Motor neuron (in vitro differentiated cells): ENCODE measurements around the gene ZNF716. TPM values are rescaled to one million over a fixed set of nuclear protein-coding genes. Genes with fewer than 3 reads are reported as not detected.

ENCODE experiments used
- ATAC-seq, 8 experiments: fragments of 200-7000 bp; cut with Tn5 transposase; replicated peaks in 6 of 8; 2 replicates each; pipeline ENCODE4 v1.8.0; 2021; ENCODE audit warnings: mild to moderate bottlenecking in 8 of 8, moderate library complexity in 8 of 8
- H3K27ac ChIP-seq, 2 donors: fragments of 250-450 bp; sonication (Bioruptor Pico); 2 replicates each; pipeline ENCODE4 v1.9.0; 2021; ENCODE audit warnings: antibody characterized with exemption in 2 of 2, mild to moderate bottlenecking in 2 of 2, moderate library complexity in 1 of 2
- H3K4me1 ChIP-seq, 2 donors: fragments of 250-450 bp; sonication (Bioruptor Pico); replicated peaks in 1 of 2; 2 replicates each; pipeline ENCODE4 v1.6.1; 2021; ENCODE audit warnings: antibody characterized with exemption in 2 of 2, mild to moderate bottlenecking in 2 of 2, moderate library complexity in 1 of 2
- H3K4me3 ChIP-seq, 5 donors: fragments of 250-450 bp; sonication (Bioruptor Pico); 2 replicates each; pipeline ENCODE4 v1.9.0; 2021; ENCODE audit warnings: antibody characterized with exemption in 5 of 5, mild to moderate bottlenecking in 5 of 5, moderate library complexity in 4 of 5
- WGBS, 10 experiments: fragments of 450-650 bp; shearing (Covaris generic); methylation state at CpG; one replicate each; pipeline ENCODE4 v1.0.0; 2022; 5-methylcytosine and 5-hydroxymethylcytosine counted together
- in situ Hi-C, 9 experiments: fragments of 400-800 bp; cut with MboI; loops; one replicate each; pipeline ENCODE4 v1.15.0; 2021; ENCODE audit warnings: low sequenced_read_pairs in 9 of 9, low pct_unique_long_range_greater_than_20kb in 2 of 9; ENCODE audit not compliant: unreplicated experiment in 9 of 9
- total RNA-seq, 8 experiments: library from RNA; unstranded; fragments of 300-600 nt; gene quantifications; 2 replicates each; pipeline versions ENCODE4 v1.2.3 to v1.2.4, GENCODE V29; 2022

ZNF716 gene
- total RNA-seq, 8 experiments from 2014 or later: 0.09 TPM; not detected in 6

DNA sequence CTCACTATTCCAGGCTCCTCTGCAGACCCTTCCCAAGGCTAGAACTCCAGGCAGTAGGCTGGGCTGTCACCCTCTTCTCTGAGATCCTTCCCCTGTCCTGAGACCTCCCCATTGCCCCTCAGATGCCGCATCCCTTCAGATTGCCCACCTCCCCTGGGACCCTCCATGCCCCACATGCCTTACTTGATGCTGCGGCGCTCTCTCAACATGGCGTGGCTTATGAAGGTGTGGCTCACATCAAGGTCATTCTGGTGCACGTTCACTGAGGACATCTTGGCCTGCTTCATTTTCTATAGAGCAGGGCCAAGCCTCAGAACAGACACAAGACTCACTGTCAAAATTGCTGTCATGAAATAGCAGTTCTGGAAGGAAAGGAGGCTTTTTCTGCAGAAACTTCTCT is 34.7 kb upstream of the ZNF716 start:
- in situ Hi-C loops: no loop called here
- Histone ChIP-seq H3K4me3 (no peak overlapping the region), H3K27ac (no peak overlapping the region), H3K4me1 (no peaks in the 10 kb centered on the region)
- 0% methylated on average over 1 of the region's 5 CpGs; no CpG with 5 or more reads in 9 of the 10 experiments for WGBS, 10 experiments
- ATAC-seq: no peak

DNA sequence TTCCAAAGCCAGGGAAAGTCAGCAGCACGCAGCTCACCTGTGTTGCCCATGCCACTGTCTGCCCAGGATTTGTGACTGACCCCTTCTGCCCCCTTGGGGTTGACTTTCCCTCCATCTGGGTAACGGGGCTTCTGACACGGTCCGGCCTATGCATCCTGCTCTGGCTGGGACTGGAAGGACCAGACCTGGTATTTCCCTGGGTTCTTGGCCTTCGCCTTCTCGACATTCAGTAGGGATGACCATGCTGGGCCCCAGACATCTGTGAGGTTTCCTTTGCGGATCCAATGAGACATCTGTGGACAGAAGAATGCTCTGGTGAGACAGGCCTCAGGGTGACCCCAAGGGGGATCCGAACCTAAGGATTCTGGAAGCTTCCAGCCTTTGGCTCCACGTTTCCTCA is 34.2 kb upstream of the ZNF716 start:
- in situ Hi-C loops: no loop called here

DNA sequence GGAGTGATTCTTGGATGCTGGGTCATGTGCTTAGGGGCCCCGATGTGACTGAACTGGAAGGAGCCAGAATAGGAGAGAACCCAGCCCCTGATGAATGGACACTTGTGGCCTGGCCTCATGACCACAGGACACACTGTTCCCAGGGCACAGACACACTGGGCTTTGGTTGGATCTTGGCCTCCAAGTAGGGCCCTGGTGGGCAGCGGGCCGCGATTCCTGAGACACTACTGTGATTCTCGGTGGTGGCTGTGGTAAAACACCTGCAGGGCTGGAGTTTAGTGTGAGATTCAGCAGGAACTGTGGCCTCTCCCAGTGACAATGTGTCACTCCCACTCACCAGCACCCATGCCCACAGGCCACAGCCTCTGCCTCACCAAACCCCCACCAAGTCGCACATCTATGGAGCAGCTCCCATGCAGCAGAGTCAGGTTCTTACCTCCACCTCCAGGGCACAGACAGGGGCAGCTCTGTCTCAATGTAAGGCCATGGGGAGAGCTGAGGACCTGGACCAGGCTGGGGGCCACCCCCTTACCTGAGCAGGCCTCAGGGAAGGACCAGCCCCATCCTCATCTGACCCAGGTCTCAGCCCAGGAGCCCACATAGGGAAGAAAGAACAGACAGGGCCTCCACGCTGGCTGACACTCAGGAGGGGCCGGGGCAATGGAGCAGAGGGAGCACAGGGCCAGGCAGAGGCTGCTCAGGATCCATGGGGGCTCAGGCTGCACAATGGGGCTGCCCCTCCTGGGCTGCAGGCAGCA is 33.2 kb upstream of the ZNF716 start:
- WGBS, 10 experiments: 0% methylated on average over 1 of the region's 8 CpGs; no CpG with 5 or more reads in 9 of the 10 experiments
- in situ Hi-C loops: no loop called here
- Histone ChIP-seq H3K4me3 (no peak overlapping the region), H3K27ac (no peak overlapping the region), H3K4me1 (no peaks in the 10 kb centered on the region)
- no peak for ATAC-seq

More for the DNA sequence above, 34.2 kb upstream of the ZNF716 start:
- Histone ChIP-seq H3K27ac (no peak overlapping the region), H3K4me3 (no peak overlapping the region), H3K4me1 (no peaks in the 10 kb centered on the region)
- no peak for ATAC-seq
- 0 to 50% (median 0%) methylated on average over 1 to 2 of the region's 9 CpGs; no CpG with 5 or more reads in 7 of the 10 experiments for WGBS, 10 experiments

GRCh38 chr7:57417736-57418135 is 32.2 kb upstream of the ZNF716 start:
- Histone ChIP-seq H3K27ac (no peak overlapping the region), H3K4me1 (no peaks in the 10 kb centered on the region), H3K4me3 (no peak overlapping the region)
- in situ Hi-C loops: no loop called here
- no peak for ATAC-seq
- no CpG with 5 or more reads among the region's 3 CpGs for WGBS, 10 experiments

DNA sequence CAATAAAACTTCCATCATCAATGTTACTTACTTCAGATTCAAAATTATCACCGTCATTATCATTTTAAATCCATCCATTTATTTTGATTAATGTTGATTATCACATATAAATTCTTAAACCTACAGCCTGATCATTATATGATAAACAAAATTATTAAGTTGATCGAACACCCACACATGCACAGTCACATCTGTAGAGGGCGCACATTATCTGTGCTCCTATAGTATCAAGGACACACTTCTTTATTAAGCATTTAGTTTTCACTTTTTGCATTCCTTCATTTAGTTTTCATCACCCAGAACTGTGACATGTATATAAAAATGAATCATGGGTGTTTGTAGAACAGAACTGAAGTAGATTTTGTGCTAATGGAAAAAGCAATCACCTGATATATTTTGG is 26.2 kb upstream of the ZNF716 start:
- H3K27ac ChIP-seq: no peak overlapping the region
- no peak for ATAC-seq
- no peak overlapping the region for H3K4me3 ChIP-seq
- 0 to 65% (median 33%) methylated on average over 1 to 3 of the region's 3 CpGs; no CpG with 5 or more reads in 1 of the 10 experiments for WGBS, 10 experiments
- no peaks in the 10 kb centered on the region for H3K4me1 ChIP-seq
- in situ Hi-C loops: no loop called here

GRCh38 chr7:57424515-57425238 is 25.3 kb upstream of the ZNF716 start:
- 69 to 98% (median 85%) methylated on average over 5 to 18 of the region's 89 CpGs; no CpG with 5 or more reads in 6 of the 10 experiments for WGBS, 10 experiments
- Histone ChIP-seq H3K4me1 (no peaks in the 10 kb centered on the region), H3K27ac (no peak overlapping the region), H3K4me3 (no peak overlapping the region)
- no peak for ATAC-seq
- in situ Hi-C loops: no loop called here

GRCh38 chr7:57425239-57425944 is 24.6 kb upstream of the ZNF716 start:
- WGBS, 10 experiments: 40 to 100% (median 69%) methylated on average over 1 to 31 of the region's 39 CpGs; no CpG with 5 or more reads in 6 of the 10 experiments
- in situ Hi-C loops: no loop called here
- no peak overlapping the region for H3K4me3 ChIP-seq
- no peaks in the 10 kb centered on the region for H3K4me1 ChIP-seq
- no peak for ATAC-seq
- H3K27ac ChIP-seq: no peak overlapping the region

DNA sequence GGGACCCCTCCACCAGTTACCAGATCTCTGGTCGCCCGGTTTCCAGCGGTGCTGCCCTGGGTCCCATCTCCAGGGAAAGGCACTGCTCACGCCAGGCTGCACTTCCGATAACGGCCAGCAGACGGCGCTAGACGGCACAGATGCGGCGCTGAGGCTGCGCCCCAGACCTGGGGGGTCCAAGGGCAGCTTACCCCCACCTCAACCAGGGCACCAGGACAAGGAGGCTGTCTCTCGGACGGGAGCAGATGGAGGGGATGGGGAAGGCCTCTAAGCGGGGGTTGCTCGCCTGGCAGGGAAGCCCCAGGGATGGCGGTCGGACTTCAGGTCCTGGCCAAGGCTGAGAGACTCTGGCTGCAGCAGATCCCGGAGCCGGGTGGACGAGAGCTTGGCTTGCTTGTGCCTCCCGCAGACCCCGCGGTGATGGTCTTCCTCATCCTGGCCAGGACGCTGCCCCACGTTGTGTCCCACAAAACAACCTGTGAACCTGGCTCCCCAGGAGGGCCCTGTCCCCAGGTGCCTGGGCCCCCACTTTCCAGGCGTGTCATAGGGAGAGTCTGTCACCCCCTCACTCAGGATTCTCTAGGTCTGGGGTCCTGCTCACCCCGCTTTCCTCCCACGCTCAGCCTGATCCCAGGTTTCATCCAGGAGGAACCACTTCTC is 23.9 kb upstream of the ZNF716 start:
- in situ Hi-C loops: no loop called here
- no peak for ATAC-seq
- no peaks in the 10 kb centered on the region for H3K4me1 ChIP-seq
- no peak overlapping the region for H3K27ac ChIP-seq
- no peak overlapping the region for H3K4me3 ChIP-seq
- WGBS, 10 experiments: 26 to 80% (median 50%) methylated on average over 1 to 5 of the region's 29 CpGs; no CpG with 5 or more reads in 4 of the 10 experiments

DNA sequence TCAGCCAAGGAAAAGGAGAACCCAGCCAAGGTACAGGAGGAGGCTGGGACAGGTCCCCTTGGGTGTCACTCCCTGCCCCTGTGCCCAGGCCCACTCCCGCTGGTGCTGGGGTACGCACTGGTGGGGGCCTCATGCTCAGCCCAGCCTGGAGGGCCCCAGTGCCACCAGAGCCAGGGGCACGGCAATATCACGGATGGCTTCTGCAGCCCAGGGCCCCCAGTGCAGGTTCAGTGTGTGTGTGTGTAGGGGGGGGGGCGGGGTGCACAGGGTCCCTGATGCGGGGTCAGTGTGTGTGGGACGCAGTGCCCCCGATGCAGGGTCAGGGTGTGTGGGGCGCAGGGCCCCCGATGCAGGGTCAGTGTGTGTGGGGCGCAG is 23.4 kb upstream of the ZNF716 start:
- ATAC-seq: no peak
- no peak overlapping the region for H3K27ac ChIP-seq
- H3K4me1 ChIP-seq: no peaks in the 10 kb centered on the region
- WGBS, 10 experiments: 33 to 86% methylated on average over 3 to 4 of the region's 11 CpGs; no CpG with 5 or more reads in 8 of the 10 experiments
- no peak overlapping the region for H3K4me3 ChIP-seq
- in situ Hi-C loops: no loop called here

DNA sequence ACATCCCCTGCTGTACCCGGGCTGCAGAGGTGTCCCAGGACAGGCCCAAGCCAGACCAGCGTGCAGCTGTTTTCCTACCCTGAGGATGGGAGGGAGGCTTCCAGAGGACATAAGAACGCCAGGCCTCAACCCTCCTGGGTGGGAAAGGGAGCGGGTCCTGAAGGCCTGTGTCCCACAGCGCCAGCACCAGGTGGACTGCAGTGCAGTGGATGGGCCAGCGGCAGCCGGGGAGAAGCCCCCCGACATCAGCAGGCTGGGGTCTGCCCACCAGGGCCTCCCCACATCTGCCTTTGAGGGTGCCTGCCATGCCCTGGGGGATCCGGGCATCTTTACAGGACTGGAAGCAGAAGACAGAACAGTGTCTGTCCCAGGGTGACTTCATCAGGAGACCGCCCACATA is 22.8 kb upstream of the ZNF716 start:
- WGBS, 10 experiments: 0 to 80% methylated on average over 1 of the region's 10 CpGs; no CpG with 5 or more reads in 8 of the 10 experiments
- no peak overlapping the region for H3K4me3 ChIP-seq
- ATAC-seq: no peak
- in situ Hi-C loops: no loop called here
- no peaks in the 10 kb centered on the region for H3K4me1 ChIP-seq
- H3K27ac ChIP-seq: no peak overlapping the region

- 49 to 100% (median 60%) methylated on average over 1 to 7 of the region's 8 CpGs; no CpG with 5 or more reads in 5 of the 10 experiments for WGBS, 10 experiments
- no peak for ATAC-seq
Observed at GRCh38 chr7:57427594-57427993, 22.4 kb upstream of the ZNF716 start.

DNA sequence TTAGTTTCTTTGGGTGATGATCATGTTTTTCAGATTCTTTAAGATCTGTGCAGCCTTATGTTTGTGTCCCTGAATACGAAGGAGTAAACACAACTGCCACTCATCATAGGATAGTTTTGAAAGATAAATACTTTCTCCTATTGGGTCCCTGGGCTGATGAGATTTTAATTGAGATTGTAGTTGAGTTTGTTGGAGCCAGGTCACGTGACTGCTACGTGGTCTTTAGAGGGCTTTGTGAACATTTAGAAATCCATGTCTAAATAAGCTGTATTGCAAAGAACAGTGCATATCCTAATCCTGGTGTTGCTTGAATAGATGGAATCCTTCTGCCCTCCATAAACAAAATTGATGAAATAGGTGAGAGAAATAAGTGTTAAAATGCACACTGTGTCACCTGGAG is 17.4 kb upstream of the ZNF716 start:
- no peak overlapping the region for H3K27ac ChIP-seq
- in situ Hi-C loops: no loop called here
- no peak for ATAC-seq
- H3K4me1 ChIP-seq: no peaks in the 10 kb centered on the region
- no peak overlapping the region for H3K4me3 ChIP-seq
- 0 to 44% (median 2%) methylated on average over 1 to 3 of the region's 3 CpGs for WGBS, 10 experiments

More at GRCh38 chr7:57427594-57427993, 22.4 kb upstream of the ZNF716 start:
- in situ Hi-C loops: no loop called here
- H3K27ac ChIP-seq: no peak overlapping the region
- no peak overlapping the region for H3K4me3 ChIP-seq
- no peaks in the 10 kb centered on the region for H3K4me1 ChIP-seq

- ATAC-seq: no peak
- in situ Hi-C loops: no loop called here
- Histone ChIP-seq H3K27ac (no peak overlapping the region), H3K4me3 (no peak overlapping the region), H3K4me1 (no peaks in the 10 kb centered on the region)
- 34 to 59% methylated on average over 12 to 13 of the region's 19 CpGs; no CpG with 5 or more reads in 8 of the 10 experiments for WGBS, 10 experiments
Observed at GRCh38 chr7:57437581-57437980, 12.4 kb upstream of the ZNF716 start.
